Activated T-helper 1 cell treated with Interleukin-2 at 50 U/mL for 16 hours (primary cell): ENCODE measurements around the gene STPG1.

ENCODE experiments used
- DNase-seq: peaks from one replicate; pipeline ENCODE4 v3.0.0-alpha.2; 2020; ENCODE audit warnings: low read depth

The STPG1 gene

GRCh38 chr1:24317956-24318614, 95.5 kb downstream of the STPG1 start:
- DNase-seq, result no peak

GRCh38 chr1:24317081-24317480, 96.5 kb downstream of the STPG1 start:
- no peak for DNase-seq

- DNase-seq, result no peak
Observed at GRCh38 chr1:24316645-24317044, 96.9 kb downstream of the STPG1 start.

- DNase-seq, result no peak
Observed at GRCh38 chr1:24315391-24315790, 98.2 kb downstream of the STPG1 start.

GRCh38 chr1:24311741-24312140, 101.8 kb downstream of the STPG1 start:
- DNase-seq, result no peak

- DNase-seq, result no peak
Observed at GRCh38 chr1:24311234-24311633, 102.3 kb downstream of the STPG1 start.

GRCh38 chr1:24309762-24310485, 103.7 kb downstream of the STPG1 start:
- no peak for DNase-seq

- no peak for DNase-seq
Observed at GRCh38 chr1:24308365-24309015, 105.1 kb downstream of the STPG1 start.
